Activated CD4-positive, alpha-beta T cell treated with anti-CD3 and anti-CD28 coated beads for 48 hours (primary cell): ENCODE data around the gene GAREM2.

ENCODE experiments used
- DNase-seq: peaks from one replicate; pipeline ENCODE4 v3.0.0-alpha.2; 2020

GAREM2 gene

DNA sequence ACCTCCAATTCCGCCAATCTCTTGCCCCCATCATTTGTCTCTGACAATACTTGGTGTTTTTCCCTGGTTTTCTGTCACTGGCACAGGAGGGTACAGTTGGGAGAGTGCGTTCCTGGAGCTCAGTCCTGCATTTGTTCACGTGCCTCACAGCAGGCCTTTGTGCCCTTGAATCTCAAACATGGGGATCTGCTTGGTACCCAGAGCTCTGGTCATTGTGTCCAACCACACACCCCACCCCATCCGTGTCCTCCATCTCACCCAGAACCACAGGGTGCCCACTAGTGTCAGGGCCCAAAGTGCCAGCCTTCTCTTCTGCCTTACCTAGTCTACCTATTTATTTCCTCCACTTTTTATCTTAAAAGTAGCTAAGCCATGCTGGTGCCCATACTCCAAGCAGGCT is 16.2 kb downstream of the GAREM2 start:
- no peak for DNase-seq

DNA sequence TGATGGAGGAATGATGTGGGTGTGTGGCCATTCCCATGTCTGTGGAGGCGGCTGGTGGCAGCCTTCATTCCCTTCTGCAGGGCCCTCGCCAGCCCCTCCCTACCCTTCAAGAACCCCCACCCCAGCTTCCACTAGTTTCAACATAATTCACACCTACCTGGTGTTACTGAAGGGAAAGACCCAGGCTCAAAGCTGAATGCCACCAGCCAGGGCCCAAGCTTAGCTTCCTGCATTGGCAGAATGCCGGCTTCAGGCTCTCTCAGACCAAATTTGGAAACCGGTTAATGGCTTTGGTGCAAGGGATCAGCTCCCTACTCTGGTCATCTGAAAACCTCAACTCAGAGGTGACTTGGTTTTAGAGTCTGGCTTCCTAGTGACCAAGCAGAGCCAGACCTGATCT is 16.9 kb downstream of the GAREM2 start:
- no peak for DNase-seq

DNA sequence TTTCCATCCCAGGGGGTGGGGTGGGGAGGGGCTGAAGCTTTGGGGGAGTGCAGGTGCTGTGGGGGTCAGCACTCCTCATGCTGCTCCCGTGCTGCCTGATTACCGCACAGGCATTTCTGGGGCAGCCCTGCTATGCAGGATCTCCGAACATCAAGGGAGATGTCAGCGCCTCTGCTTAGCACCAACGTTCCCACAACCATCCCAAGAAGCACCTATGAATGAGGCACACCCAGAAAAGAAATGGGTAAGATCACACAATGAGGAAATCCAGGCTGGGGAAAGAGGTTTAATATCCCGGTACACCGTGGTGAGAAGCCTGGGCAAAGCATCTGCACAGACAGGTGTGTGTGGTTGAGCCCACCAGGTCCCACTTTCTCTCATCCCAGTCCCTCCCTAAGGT is 17.5 kb downstream of the GAREM2 start:
- no peak for DNase-seq

DNA sequence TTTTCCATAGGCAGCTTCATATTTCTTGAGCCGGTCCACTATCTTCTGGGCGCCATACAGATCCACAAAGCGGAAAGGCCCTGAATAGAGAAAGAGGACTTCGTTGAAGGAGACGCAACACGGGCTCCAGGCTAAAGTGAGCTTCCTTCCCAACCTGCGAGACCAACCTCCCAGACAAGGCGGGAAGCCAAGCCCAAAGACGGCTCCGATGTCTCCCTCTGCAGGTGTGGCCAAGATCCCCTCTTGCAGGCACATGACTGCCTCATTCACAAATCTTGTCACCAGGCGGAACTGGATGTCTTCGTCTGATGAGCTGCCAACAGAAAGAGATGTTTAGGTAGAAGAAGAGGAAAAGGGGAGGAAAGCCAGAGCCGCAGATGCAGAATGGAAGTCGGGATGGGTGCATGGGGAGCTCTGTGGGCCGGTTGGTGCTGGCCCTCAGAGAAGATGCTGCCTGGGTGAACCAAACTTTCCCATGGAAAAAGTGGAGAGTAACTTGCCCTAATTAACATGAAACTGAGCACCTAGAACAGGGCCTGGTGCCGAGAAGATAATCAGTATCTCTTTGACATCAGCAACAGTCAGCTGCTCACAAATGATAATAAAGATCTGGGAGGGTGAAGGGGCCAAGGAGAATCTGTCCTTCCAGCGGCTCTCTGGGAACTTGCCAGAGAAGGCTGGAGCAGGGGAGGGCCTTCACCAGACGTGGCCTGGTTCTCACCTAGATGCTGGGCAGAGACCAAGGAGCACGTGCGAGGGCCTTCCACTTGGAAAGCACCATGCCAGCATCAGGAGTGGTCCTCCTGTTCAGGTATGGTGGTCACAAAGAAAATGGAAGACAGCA is 18.6 kb downstream of the GAREM2 start:
- no peak for DNase-seq

DNA sequence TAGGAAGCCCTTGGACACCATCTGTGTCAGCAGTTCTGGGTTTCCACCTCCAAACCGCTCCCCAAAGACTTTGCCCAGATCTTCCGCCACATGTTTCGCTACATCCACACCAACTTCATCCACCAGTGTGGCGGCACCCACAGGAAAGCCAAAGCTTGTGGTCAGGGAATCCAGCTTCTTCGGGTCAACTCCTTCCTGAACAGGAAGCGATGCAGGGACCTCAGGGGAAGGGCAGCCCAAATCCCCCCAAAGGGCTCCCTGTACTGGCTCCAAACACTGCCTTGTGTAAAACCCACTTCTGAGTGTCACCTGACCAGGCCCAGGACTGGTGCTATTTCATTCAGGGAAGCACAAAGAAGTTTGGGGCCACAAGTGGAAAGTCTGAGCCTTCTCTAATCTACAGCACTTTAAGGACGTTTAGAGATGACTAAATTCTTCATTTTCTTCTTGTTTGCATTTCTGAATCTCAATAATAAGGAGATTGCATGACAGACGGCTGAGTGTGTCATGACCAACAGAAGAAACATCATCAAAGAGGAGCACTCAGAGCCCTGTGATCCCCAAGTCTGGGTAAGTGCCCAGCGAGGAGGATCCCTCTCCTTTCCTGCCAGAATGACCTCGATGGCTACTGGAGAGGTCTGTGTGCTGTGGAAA is 20.8 kb downstream of the GAREM2 start:
- DNase-seq, result no peak

DNA sequence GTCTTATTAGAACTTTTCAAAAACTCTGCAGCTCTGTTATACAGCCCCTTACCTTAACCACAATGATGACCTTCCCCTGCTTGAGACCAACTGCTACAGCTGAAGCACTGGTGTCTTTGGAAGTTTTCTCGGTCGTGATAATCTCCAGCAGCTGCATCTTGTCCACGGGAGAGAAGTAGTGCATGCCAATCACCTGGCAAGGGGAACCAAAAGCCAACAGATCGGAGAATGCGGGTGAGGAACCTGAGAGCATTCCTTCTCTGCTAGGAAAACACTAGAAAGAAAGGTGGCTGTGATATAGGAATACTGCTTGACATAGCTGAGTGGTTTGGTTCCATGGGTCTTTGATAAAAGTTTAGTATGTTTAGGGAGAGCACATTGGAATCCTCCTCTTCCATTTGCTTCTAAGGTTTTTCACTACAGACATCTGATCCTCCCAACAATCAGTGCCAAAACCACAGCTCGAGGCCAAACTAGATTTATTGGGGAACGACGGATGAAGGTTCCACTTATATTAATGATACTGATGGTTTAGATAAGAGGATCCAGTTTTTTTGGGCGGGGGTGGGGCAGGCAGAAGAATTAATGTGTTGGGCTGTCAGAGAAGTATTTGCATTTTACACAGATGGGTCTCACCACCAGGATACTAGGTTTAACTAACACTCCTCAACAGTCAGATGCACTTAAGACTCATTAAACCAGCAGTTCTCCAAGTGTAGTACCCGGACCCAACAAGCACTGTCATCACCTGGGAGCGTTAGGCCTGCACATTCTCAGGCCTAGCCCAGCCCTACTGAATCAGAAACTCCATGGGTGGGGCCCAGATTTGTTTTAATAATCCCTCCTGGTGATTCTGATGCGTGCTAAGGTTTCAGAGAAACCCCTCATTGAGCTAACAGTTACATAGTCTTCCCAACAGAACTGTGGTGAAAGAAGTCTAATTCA is 22.4 kb downstream of the GAREM2 start:
- DNase-seq, result no peak

- DNase-seq, result no peak
Measured at GRCh38 chr2:26196683-26197418, 24.0 kb downstream of the GAREM2 start.

- no peak for DNase-seq
Measured at GRCh38 chr2:26197516-26197915, 24.6 kb downstream of the GAREM2 start.

- DNase-seq, result no peak
Measured at GRCh38 chr2:26202981-26203490, 30.1 kb downstream of the GAREM2 start.

DNA sequence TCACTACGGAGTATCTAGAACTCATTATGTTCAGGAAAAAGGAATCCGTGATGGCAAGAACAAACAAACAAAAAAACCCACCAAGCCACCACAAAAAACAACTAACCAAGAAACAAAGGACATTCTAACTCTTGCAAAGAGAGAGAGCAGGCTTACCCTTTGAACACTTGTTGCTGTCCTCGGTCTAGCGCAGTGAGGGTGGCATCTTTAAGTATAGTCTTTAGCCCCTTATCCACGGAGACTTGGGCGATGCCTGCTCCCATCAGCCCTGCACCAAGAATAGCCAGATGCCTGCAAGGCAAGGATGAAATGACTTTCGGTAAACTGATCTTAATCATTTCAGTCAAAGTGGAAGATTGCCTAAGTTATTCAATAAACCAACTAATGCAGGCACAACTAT is 31.0 kb downstream of the GAREM2 start:
- no peak for DNase-seq

DNA sequence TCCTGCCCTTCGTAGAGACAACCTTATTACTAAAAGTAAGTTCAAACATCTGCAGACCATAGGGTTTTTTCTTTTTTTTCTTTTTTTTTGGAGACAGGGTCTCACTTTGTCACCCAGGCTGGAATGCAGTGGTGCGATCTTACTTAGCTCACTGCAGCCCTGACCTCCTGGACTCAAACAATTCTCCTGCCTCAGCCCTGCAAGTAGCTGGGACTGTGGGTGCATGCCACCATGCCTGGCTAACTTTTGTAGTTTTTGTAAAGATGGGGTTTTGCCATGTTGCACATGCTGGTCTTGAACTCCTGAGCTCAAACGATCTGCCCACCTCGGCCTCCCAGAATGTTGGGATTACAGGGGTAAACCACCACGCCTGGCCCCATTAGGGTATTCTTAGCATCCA is 39.1 kb downstream of the GAREM2 start:
- DNase-seq, result no peak

DNA sequence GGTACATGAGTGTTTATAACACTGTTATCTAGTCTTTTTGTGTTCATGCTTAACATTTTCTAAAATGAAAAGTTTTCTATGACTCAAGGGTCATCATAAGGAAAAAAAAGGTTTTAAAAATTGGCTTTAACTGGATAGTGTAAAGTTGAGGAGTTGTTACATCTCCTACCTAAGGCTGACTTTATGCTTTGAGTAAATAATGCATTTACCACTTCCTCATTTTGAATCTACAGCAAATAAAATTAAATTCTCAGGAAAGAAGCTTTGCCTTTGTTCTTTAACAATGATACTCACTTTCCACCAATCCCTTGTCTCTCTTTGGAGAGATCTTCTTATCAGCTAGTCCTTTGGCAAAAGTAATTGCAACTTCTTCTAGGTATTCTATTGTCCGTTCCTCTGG is 41.9 kb downstream of the GAREM2 start:
- DNase-seq, result no peak

GRCh38 chr2:26215833-26216232 is 42.9 kb downstream of the GAREM2 start:
- DNase-seq, result no peak

DNA sequence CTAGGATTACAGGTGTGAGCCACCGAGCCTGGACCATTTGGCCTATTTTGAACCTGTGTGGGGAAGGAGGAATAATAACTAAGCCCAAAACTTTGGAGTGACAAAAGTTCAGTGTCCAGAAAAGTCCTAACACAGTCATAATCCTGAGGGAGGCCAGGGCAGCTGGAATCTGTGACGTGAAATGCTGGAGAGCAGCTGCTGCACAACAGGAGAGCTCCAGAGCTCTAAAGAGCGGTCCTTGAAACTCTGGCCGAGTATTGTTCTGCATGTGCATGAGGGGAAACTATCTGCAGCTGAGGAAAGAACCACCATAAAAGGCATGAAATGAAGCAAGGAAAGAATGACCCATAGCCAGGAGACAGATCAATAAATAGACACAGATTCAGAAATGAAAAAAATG is 43.7 kb downstream of the GAREM2 start:
- DNase-seq, result no peak

DNA sequence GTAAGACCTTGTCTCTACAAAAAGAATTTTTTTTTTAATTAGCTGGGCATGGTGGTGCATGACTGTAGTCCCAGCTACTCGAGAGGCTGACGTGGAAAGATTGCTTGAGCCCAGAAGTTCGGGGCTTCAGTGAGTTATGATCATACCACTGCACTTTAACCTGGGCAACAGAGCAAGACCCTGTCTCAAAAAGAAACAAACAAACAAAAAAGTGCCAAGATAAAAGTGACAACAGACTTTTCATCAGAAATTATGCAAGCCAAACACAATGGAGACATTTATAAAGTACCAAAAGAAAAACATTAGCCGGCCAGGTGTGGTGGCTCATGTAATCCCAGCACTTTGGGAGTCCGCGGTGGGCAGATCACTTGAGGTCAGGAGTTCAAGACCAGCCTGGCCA is 44.8 kb downstream of the GAREM2 start:
- DNase-seq, result no peak

GRCh38 chr2:26223018-26223417 is 50.1 kb downstream of the GAREM2 start:
- no peak for DNase-seq

DNA sequence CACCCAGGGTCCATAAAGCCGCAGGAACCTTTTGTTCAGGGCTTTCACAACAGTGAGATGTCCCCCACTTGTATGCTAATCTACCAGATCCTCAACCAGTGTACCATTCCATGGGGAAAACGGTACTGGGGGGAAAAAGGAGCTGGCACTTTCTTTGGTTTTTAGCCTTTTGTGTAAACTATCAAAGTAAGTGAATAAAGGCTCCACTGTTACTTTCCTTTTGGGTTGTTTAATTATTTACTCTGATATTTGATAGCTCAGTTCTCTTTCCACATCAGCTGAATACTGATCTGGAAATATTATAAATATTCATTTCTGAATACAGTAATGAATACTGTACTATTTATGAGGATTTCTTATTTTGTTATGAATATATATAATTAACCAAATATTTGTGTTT is 51.2 kb downstream of the GAREM2 start:
- DNase-seq, result no peak

GRCh38 chr2:26229595-26229994 is 56.7 kb downstream of the GAREM2 start:
- DNase-seq, result no peak

- no peak for DNase-seq
Measured at GRCh38 chr2:26230806-26231205, 57.9 kb downstream of the GAREM2 start.

GRCh38 chr2:26235089-26235488 is 62.2 kb downstream of the GAREM2 start:
- no peak for DNase-seq

GRCh38 chr2:26237868-26238267 is 65.0 kb downstream of the GAREM2 start:
- no peak for DNase-seq

DNA sequence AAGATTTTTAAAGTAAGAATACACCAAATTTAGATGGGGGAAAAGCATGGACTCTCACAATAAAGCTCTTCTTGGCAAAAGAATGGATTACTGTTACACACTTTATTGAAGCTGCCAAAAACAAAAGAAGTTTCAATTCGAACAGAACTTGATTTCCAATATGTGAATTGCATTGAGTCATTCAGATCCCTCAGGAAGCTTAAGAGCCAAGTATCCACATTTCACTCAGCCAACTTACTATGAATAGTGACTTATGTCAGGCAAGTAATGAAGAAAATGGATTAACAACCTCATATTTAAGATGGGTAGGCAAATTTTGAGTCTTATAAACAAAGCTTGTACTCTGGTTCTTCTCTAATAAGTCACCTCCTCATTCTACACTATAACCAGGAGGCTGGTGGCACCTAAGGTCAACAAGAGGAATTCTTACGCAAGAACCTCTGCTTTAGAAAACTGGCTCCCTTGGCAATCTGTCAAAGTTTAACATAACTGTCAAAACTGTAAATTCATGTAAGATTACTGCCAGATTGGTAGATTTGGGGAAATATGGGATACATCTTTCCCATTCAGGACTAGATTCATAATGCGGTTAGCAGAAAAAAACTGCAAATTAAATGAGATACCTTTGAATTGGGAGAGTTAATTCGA is 65.5 kb downstream of the GAREM2 start:
- no peak for DNase-seq
